Measurements from ENCODE around the gene HAUS3.

DNA sequence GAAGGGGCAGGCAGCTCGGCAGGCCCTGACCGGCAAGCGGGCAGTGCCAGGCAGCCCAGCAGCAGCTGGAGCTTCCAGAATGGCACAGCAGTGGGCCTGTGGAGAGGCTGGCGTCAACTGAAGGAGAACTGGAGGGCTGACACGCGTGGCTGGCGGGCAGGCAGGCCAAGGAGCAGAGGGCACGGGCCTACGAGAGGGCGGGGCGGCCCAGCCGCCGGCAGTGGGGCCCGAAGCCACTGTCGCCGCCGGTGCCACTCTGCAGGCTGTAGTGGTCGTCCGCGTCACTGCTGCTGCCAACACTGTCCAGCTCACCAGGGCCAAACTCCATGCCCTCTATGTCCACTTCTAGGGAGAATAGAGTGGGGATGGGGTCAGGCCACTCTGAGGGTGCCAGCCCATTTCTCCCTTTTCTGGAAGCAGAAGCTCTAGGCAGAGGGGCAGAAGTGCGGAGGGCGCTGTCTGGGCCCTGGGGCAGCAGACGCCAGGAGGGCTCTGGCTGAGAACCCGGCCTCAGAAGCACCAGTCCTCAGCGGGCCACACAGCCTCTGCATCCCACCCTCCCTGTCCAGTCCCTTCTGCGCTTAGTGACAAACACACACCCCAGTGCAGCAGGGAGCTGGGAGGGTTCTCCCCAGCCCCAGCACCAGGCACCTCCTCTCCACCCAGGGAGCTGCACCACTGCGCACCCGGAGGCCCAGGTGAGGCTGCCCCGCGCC lies 8.6 kb upstream of the HAUS3 start:
- TF ChIP-seq, protein P1, sequence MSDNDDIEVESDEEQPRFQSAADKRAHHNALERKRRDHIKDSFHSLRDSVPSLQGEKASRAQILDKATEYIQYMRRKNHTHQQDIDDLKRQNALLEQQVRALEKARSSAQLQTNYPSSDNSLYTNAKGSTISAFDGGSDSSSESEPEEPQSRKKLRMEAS (IDR thresholded peaks at IDR 0.05), result no peak
- TF ChIP-seq, protein P2, sequence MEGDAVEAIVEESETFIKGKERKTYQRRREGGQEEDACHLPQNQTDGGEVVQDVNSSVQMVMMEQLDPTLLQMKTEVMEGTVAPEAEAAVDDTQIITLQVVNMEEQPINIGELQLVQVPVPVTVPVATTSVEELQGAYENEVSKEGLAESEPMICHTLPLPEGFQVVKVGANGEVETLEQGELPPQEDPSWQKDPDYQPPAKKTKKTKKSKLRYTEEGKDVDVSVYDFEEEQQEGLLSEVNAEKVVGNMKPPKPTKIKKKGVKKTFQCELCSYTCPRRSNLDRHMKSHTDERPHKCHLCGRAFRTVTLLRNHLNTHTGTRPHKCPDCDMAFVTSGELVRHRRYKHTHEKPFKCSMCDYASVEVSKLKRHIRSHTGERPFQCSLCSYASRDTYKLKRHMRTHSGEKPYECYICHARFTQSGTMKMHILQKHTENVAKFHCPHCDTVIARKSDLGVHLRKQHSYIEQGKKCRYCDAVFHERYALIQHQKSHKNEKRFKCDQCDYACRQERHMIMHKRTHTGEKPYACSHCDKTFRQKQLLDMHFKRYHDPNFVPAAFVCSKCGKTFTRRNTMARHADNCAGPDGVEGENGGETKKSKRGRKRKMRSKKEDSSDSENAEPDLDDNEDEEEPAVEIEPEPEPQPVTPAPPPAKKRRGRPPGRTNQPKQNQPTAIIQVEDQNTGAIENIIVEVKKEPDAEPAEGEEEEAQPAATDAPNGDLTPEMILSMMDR (IDR thresholded peaks at IDR 0.05; ENCODE audit: low read depth, low read length, missing input control), result no peak
- TF ChIP-seq, protein P3, sequence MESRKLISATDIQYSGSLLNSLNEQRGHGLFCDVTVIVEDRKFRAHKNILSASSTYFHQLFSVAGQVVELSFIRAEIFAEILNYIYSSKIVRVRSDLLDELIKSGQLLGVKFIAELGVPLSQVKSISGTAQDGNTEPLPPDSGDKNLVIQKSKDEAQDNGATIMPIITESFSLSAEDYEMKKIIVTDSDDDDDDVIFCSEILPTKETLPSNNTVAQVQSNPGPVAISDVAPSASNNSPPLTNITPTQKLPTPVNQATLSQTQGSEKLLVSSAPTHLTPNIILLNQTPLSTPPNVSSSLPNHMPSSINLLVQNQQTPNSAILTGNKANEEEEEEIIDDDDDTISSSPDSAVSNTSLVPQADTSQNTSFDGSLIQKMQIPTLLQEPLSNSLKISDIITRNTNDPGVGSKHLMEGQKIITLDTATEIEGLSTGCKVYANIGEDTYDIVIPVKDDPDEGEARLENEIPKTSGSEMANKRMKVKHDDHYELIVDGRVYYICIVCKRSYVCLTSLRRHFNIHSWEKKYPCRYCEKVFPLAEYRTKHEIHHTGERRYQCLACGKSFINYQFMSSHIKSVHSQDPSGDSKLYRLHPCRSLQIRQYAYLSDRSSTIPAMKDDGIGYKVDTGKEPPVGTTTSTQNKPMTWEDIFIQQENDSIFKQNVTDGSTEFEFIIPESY (IDR thresholded peaks at IDR 0.05), result no peak
- no peak for TF ChIP-seq RAD21 (IDR thresholded peaks at IDR 0.05)
- no peak for TF ChIP-seq SP1 (IDR thresholded peaks at IDR 0.05)
- TF ChIP-seq, protein P4, sequence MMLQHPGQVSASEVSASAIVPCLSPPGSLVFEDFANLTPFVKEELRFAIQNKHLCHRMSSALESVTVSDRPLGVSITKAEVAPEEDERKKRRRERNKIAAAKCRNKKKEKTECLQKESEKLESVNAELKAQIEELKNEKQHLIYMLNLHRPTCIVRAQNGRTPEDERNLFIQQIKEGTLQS (IDR thresholded peaks at IDR 0.05), result no peak
- no peak for TF ChIP-seq EGR1 (IDR thresholded peaks at IDR 0.05; ENCODE audit: low read depth in 2 of 2)
- TF ChIP-seq FOXA2 (IDR thresholded peaks at IDR 0.05), result no peak
- TF ChIP-seq GABPA (IDR thresholded peaks at IDR 0.05 in 1 of 2, conservative IDR thresholded peaks at IDR 0.05 in 1 of 2), result no peak
- TF ChIP-seq HNF4A (conservative IDR thresholded peaks at IDR 0.05), result no peak
- TF ChIP-seq YY1 (IDR thresholded peaks at IDR 0.05), result no peak

All from liver (tissue), 3 donors.